Mesothelial cell of epicardium (in vitro differentiated cells): ENCODE results near the gene TRPT1. TPM values are rescaled to one million over a fixed set of nuclear protein-coding genes. Genes with fewer than 3 reads are reported as not detected.

ENCODE experiments used
- DNase-seq, 2 experiments: peaks; one replicate each; pipeline ENCODE4 v3.0.0; 2021; ENCODE audit warnings: low spot score in 2 of 2; ENCODE audit not compliant: unreplicated experiment in 2 of 2
- H3K27ac Mint-ChIP-seq: 2 replicates; pipeline ENCODE4 v1.8.0; 2021; ENCODE audit warnings: mixed read lengths
- H3K27me3 Mint-ChIP-seq: 2 replicates; pipeline ENCODE4 v1.8.0; 2021; ENCODE audit warnings: low read depth, mixed read lengths
- H3K36me3 Mint-ChIP-seq: 2 replicates; pipeline ENCODE4 v1.8.0; 2021; ENCODE audit warnings: mixed read lengths
- H3K4me1 Mint-ChIP-seq: 2 replicates; pipeline ENCODE4 v1.8.0; 2021; ENCODE audit warnings: mixed read lengths
- H3K4me3 Mint-ChIP-seq: 2 replicates; pipeline ENCODE4 v1.8.0; 2021; ENCODE audit warnings: mild to moderate bottlenecking, moderate library complexity, mixed read lengths
- H3K9me3 Mint-ChIP-seq: 2 replicates; pipeline ENCODE4 v1.8.0; 2021; ENCODE audit warnings: mixed read lengths
- total RNA-seq: library from RNA; stranded (reverse); gene quantifications from 3 replicates; pipeline ENCODE4 v1.2.1, GENCODE V29; 2021
- TF ChIP-seq, protein P1 (sequence below): fragments of 200-600 bp; sonication (generic); IDR thresholded peaks from one replicate; pipeline ENCODE4 v1.5.0; 2021; ENCODE audit warnings: antibody characterized with exemption; ENCODE audit not compliant: unreplicated experiment

The TRPT1 gene
- total RNA-seq, 1 donor from 2014 or later: 41.1 TPM

DNA sequence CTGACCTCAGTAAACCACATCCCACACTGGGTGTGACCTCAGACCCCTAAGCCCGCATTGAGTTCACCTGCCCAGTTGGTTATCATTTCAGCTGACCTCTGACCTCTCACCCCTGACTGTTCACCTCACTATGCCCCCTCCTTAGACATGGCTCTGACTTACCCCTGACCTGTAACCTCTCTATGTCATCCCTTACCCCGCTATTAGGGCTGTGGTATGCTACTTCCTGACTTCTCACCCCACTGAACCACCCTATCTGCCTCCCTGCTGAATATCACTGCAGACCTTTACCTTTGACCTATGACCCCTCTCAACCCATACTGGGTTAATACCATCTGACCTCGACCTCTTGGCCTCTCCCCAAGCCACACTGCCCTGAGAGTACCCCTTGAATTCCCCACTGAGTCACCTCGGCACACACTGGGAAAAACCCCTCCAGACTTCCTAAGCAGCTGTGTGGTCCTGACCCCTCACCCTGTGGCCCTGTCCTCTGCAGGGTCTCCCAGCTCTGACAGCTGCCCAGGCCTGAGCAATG is 33.6 kb upstream of the TRPT1 start:
- peaks cover 7% of the 10 kb centered on the region for H3K4me1 Mint-ChIP-seq
- no peak overlapping the region for H3K27ac Mint-ChIP-seq
- TF ChIP-seq, protein P1, sequence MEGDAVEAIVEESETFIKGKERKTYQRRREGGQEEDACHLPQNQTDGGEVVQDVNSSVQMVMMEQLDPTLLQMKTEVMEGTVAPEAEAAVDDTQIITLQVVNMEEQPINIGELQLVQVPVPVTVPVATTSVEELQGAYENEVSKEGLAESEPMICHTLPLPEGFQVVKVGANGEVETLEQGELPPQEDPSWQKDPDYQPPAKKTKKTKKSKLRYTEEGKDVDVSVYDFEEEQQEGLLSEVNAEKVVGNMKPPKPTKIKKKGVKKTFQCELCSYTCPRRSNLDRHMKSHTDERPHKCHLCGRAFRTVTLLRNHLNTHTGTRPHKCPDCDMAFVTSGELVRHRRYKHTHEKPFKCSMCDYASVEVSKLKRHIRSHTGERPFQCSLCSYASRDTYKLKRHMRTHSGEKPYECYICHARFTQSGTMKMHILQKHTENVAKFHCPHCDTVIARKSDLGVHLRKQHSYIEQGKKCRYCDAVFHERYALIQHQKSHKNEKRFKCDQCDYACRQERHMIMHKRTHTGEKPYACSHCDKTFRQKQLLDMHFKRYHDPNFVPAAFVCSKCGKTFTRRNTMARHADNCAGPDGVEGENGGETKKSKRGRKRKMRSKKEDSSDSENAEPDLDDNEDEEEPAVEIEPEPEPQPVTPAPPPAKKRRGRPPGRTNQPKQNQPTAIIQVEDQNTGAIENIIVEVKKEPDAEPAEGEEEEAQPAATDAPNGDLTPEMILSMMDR: no peak
- no peak for DNase-seq
- H3K9me3 Mint-ChIP-seq: no peaks in the 10 kb centered on the region
- H3K27me3 Mint-ChIP-seq: no peaks in the 10 kb centered on the region
- no peak overlapping the region for H3K4me3 Mint-ChIP-seq
- H3K36me3 Mint-ChIP-seq: peaks cover 27% of the 10 kb centered on the region

DNA sequence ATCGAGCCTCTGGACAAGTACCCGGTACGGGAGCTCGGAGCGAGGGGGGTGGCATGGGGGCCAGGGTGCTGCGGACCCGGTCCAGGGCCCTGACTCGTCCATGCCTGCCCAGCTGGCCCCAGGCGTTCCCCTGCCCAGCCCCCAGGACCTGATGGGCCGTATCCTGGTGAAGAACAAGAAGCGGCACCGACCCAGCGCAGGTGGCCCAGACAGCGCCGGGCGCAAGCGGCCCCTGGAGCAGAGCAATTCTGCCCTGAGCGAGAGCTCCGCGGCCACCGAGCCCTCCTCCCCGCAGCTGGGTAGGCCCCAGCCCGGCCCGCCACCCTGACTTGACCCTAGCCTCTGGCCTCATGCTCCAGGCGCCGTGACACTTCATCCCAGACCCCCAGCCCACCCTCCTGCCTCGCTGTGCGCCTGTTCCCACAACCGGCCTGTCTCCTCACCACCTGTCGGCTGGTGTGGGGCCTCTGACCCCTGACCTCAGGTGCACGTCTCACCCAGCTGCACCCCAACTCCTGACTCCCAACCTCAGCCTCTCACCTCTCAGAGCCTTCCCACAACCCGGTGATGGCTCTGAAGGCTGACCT is 33.1 kb upstream of the TRPT1 start:
- Mint-ChIP-seq H3K4me1 (peaks cover 2% of the 10 kb centered on the region), H3K27ac (no peak overlapping the region), H3K4me3 (no peak overlapping the region), H3K9me3 (no peaks in the 10 kb centered on the region), H3K27me3 (no peaks in the 10 kb centered on the region), H3K36me3 (peaks cover 27% of the 10 kb centered on the region)
- no peak for DNase-seq
- TF ChIP-seq, protein P1: no peak

- Mint-ChIP-seq H3K36me3 (peaks cover 24% of the 10 kb centered on the region), H3K27me3 (no peaks in the 10 kb centered on the region), H3K4me3 (no peak overlapping the region), H3K9me3 (no peaks in the 10 kb centered on the region), H3K27ac (no peak overlapping the region), H3K4me1 (peaks cover 2% of the 10 kb centered on the region)
- TF ChIP-seq, protein P1: no peak
- DNase-seq: no peak
Measured at GRCh38 chr11:64258356-64258755, 32.4 kb upstream of the TRPT1 start.

DNA sequence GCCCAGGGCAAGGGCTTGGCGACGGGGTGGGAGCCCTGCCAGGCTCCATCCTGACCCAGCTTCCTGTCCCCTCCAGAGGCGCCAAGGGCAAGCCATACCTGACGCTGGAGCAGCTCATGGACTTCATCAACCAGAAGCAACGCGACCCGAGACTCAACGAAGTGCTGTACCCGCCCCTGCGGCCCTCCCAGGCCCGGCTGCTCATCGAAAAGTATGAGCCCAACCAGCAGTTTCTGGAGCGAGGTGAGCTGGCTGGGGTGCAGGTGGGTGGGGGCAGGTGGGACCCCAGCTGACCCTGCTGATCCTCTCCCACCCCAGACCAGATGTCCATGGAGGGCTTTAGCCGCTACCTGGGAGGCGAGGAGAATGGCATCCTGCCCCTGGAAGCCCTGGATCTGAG is 30.3 kb upstream of the TRPT1 start:
- no peaks in the 10 kb centered on the region for H3K27me3 Mint-ChIP-seq
- no peak for DNase-seq
- H3K9me3 Mint-ChIP-seq: no peaks in the 10 kb centered on the region
- TF ChIP-seq, protein P1: no peak
- no peak overlapping the region for H3K4me3 Mint-ChIP-seq
- H3K4me1 Mint-ChIP-seq: peaks cover 7% of the 10 kb centered on the region
- peaks cover 17% of the 10 kb centered on the region for H3K36me3 Mint-ChIP-seq
- no peak overlapping the region for H3K27ac Mint-ChIP-seq

DNA sequence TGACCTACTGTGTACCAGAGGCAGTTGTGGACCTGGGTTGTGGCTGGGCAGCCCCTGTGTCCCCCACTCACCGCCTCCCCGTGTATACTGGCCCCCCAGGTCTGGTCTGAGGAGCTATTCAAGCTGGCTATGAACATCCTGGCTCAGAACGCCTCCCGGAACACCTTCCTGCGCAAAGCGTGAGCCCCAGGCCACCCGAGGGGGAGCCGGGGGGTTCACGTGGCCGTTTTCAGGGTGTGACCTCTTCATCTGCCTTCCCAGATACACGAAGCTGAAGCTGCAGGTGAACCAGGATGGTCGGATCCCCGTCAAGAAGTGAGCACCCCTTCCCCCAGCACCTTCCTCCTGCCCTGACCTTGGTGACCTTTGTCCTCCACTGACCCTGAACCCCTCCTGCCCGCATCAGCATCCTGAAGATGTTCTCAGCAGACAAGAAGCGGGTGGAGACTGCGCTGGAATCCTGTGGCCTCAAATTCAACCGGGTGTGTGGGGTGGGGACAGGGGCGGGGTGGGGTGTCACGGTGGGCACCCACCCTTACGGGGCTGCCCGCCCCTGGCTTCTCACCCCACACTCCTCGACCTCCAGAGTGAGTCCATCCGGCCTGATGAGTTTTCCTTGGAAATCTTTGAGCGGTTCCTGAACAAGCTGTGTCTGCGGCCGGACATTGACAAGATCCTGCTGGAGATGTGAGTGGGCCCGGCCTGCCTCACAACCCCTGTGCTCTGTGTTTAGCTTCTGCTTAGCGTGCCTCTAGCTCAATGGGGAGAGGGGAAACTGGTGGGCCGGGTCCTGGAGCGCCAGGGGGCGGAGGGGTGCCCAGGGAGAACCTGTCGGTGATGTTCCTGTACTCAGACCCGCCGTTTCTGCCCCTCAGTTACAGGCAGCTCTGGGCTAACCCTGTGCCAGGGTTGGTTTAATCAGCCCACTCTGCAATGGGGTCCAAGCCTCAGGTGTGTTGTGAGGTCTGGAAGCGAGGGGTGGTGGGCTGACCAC is 29.4 kb upstream of the TRPT1 start:
- no peak overlapping the region for H3K4me3 Mint-ChIP-seq

More for the DNA sequence above, 29.4 kb upstream of the TRPT1 start:
- H3K36me3 Mint-ChIP-seq: peaks cover 17% of the 10 kb centered on the region
- TF ChIP-seq, protein P1: no peak
- no peaks in the 10 kb centered on the region for H3K27me3 Mint-ChIP-seq
- no peaks in the 10 kb centered on the region for H3K9me3 Mint-ChIP-seq
- no peak for DNase-seq
- peaks cover 10% of the 10 kb centered on the region for H3K4me1 Mint-ChIP-seq
- H3K27ac Mint-ChIP-seq: no peak overlapping the region
